EH (cell line): ENCODE results near the gene DISP3.

Source experiments
- DNase-seq: peaks from one replicate; pipeline ENCODE4 v3.0.0-alpha.2; 2015; ENCODE audit warnings: low read depth

The DISP3 gene

GRCh38 chr1:11514366-11514765 lies 35.4 kb downstream of the DISP3 start:
- no peak for DNase-seq

- DNase-seq = no peak
Measured at GRCh38 chr1:11515368-11516300, 36.7 kb downstream of the DISP3 start.

GRCh38 chr1:11516961-11517635 lies 38.1 kb downstream of the DISP3 start:
- DNase-seq = no peak

- DNase-seq = no peak
Measured at GRCh38 chr1:11518016-11518701, 39.2 kb downstream of the DISP3 start.

GRCh38 chr1:11518791-11519628 lies 40.1 kb downstream of the DISP3 start:
- DNase-seq = no peak

GRCh38 chr1:11519629-11520031 lies 40.7 kb downstream of the DISP3 start:
- no peak for DNase-seq

DNA sequence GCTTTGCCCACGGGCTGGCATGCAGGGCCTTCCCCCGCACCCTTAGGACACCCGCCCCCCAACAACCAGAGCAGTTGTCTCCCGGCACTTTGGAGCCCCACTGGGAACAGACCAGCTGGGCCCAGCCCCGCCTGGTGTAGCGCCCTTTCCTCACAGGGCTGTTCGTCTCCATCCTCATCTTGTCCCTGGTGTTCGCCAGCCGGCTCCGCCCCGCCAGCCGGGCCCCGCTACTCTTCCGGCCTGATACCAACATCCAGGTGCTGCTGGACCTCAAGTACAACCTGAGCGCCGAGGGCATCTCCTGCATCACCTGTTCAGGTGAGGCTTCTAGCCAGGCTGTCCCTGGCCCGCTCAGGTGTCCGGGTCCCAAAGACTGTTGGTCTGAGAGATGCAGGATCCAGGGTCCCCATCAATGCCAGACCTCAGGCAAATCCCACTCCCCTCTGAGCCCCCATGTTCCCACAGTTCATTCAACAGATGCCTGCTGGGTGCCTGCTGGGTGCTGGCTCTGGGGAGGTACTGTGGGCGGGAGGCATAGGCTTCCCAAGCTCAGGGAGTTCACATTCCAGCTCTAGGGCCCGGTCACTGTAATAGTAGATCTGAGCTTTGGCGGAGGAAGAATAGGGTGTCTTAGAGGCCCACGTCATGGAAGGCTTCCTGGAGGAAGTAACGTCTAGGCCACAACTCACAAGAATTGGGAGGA lies 41.7 kb downstream of the DISP3 start:
- no peak for DNase-seq

DNA sequence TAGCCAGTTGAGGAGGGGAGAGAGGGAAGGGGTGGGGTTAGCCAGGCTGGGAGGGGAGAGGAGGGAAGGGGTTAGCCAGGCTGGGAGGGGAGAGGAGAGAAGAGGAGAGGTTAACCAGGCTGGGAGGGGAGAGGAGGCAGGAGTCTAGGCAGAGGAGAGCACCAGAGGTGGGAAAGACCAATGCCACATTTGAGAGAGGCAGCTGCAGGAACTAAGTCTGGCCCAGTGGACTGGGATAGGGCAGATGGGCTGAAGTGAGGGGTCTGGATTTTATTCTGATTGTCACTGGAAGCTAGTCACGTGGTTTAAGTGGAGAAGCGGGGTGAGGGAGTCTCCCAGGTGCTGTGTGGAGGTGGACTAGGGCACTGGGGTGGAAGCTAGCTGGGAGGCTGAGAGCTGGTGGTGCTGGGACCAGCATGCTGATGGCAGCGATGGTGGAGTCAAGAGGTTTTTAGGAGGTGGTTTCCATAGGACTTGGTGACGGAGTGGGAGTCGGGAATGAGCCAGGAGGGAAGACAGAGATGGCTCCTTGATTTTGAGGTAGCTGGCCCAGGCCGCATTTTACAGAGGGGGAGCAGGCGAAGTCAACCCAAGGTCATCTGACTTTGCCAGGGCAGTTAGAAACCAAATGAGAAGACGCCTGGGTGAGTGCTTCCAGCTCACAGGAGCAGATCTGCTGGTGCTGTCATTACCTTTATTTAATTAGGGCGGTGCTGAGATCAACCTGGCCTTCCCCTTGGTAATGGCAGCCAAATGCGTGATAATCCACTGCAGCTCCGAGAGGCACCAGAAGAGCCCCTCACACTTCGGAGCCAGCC lies 42.8 kb downstream of the DISP3 start:
- no peak for DNase-seq

- DNase-seq = no peak
Measured at GRCh38 chr1:11522400-11523235, 43.7 kb downstream of the DISP3 start.

- no peak for DNase-seq
Measured at GRCh38 chr1:11523261-11523660, 44.3 kb downstream of the DISP3 start.

DNA sequence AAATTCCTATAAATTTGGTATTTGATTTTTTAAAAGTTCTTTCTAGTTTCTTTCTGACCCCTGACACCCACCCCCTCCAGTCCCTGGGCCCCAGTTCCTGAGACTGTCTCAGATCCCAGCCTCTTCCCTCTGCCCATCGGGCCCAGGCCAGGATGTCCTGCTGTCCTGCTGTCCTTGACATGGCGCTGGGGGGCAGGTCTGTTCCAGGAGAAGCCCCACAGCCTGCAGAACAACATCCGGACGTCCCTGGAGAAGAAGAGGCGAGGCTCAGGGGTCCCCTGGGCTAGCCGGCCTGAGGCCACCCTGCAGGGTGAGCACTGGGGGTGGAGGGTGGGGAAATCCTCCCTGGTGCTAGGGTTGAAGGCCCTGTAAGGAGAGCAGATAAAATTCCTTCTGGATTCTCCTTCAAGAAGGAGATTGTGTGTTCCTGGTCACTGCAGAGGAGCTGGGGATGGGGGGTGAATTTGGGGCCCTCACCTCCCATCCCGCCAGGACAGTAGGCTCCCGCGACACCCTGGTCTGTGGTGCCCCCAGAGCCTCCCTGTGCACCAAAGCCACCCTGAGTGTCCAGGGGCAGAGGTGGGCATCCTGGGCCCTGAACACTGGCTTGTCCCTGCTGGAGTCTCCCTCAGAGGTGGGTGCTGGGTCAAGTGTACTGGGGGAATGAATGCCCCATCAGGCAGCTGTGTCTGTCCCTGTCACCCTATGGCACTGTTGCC lies 45.0 kb downstream of the DISP3 start:
- DNase-seq = no peak

DNA sequence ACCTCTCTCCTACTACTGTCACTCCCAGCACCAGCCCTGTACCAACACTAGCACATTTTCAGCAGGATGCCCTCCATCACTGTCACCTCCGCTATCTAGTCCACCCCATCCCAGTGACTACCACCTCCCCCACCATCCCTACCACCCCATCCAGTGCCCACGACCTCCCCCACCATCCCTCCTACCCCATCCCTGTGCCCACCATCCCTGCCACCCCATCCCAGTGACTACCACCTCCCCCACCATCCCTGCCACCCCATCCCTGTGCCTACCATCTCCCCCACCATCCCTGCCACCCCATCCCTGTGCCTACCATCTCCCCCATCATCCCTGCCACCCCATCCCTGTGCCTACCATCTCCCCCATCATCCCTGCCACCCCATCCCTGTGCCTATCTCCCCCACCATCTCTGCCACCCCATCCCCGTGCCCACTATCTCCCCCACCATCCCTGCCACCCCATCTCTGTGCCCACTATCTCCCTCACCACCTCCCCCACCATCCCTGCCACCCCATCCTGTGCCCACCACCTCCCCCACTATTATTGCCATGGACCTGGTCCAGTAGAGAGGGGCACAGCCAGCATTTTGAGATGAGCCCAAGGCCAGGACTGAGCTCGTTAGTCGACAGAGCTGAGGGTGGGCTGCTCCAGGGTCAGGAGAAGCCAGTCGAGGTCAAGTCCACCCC lies 45.7 kb downstream of the DISP3 start:
- DNase-seq = no peak

DNA sequence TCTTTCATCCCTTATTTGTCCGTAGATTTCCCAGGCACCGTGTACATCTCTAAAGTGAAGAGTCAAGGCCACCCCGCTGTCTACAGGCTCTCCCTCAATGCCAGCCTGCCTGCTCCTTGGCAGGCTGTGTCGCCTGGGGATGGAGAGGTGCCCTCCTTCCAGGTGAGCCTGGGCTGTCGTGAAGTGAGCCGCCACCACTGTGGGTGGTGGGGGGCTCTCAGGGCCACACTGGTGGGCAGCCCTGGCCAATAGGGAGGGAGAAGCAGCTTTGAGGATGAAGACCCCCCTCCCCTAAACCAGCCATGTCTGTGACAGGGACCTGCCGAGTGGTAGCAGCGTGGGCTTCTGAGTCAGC lies 46.2 kb downstream of the DISP3 start:
- DNase-seq = no peak

GRCh38 chr1:11525516-11525915 lies 46.6 kb downstream of the DISP3 start:
- DNase-seq = no peak

DNA sequence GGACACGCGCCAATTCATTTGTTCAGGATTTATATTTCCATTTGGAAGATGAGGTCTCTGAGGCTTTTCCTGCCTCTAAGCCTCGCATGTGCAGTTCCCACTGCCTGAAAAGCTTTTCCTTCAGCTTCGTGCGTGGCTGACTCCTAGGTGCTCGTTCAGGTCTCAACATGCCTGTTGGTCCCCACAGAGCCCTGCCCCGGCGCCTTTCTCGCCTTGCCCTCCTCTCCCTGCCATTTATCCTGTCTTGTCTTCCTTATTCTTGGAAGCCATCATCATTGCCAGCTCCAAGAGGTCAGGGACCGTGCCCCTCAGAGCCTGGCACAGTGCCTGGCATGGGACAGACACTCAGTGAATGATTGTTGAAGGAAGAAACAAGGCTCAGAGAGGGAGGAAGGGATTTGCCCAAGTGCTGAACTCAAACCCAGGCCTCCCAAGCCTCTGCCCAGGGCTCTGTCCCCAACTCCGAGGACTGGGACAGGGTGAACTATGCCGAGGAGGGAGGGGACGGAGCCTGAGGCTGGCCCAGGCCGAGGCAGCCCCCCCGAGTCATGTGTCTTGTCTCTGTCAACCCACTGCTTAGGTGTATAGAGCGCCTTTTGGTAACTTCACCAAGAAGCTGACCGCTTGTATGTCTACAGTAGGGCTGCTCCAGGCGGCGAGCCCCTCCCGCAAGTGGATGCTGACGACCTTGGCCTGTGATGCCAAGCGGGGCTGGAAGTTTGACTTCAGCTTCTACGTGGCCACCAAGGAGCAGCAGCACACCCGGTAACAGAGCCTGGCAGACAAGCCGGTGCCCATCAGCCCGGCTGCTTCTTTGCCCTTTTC lies 47.3 kb downstream of the DISP3 start:
- DNase-seq = no peak

GRCh38 chr1:11527541-11528452 lies 48.8 kb downstream of the DISP3 start:
- no peak for DNase-seq
